SIG-M5 treated with dmso at 0.1 percent for 504 hours (cell line): Measurements from ENCODE around the gene KCNQ4.

Experiments
- DNase-seq: peaks from one replicate; lab custom pipeline; 2025; ENCODE audit not compliant: unreplicated experiment; lab: John Stamatoyannopoulos, UW

KCNQ4 gene

DNA sequence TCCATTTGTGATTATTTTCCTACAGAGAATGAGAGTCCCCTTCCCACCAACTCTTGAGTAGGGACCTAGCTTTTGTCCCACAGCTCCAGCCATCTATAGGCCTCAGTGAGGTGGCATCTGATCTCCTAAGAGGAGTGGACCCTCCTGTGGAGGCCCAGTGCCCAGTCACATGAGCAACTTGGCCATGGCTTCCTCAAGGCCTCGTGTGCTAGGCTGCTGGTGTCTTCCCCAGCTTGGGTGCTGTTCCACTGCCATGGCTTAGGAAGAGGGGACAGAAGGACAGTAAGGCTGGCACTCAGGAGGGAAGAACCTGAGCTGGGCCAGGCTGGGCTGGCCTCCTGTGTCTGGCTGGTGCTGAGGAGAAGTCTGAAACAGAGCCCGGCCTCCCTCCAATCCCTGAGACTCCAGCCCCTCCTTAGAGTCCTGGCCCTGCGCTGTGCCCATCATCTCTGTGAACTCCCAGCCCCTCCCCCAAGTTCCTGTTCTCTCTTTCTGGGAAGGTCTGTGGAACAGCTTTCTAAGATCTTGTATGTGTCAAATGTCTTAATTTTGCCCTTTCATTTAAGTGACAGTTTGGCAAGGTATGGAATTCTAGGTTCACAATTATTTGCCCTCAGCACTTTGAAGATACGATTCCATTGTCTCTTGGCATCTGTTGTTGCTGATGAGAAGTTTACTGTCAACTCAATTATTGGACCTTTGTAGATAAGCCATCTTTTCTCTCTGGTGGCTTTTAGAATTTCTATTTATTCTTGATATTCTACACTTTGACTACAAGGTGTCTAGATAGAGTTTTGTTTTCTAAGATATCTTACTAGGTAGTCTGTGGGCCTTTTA lies 7.1 kb upstream of the KCNQ4 start:
- no peak for DNase-seq

- DNase-seq = no peak
Measured at GRCh38 chr1:40777224-40777970, 6.2 kb upstream of the KCNQ4 start.

GRCh38 chr1:40780678-40781607 lies 2.6 kb upstream of the KCNQ4 start:
- no peak for DNase-seq

DNA sequence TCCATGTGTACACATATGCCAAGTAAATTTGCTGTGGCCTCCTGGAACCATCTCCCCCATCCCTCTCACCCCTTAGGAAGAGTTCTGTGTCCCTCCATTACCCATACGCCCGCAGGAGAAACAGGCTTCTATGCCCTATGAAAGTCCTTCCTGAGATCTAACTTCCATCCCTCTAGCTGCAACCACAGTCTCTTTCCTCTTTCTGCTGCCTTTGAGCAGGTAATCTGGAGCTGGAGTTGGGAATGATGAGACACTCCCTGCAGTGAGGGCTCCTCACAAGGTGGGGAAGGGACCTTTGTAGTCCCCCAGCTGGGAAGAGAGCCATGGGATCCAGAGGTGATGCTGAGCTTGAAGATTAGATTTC lies 2.0 kb upstream of the KCNQ4 start:
- DNase-seq = no peak

DNA sequence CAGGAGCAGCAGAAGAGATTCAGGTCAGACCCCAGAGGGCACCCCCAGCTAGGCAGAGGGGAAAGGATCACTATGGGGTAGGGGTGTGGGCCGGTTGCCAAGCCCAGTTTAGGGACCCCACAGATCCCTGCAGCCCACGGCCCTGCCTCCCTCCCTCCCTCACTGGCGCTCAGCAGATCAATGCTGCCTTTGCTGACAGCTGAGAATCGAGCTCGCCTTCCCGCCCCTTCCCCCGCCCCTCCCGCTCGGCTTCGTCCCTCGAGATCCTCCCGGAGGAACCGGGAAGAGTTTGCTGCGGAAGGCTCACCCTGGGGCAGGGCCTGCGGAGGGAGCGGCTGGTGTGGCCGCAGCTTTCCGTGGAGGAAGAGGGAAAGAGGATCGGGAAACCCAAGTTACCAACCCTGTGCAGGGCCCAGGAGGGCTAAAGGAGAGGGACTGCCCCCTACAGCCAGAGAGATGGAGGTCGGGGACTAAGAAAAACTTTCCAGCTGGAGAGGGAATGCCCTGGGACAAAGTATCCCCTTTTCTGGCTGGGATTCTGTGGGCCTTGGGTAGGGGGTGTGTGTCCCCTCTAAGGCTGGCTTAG lies 1.1 kb upstream of the KCNQ4 start:
- no peak for DNase-seq

GRCh38 chr1:40784141-40784770 lies 669 bp downstream of the KCNQ4 start:
- DNase-seq = no peak

GRCh38 chr1:40784771-40785151 lies 1.2 kb downstream of the KCNQ4 start:
- no peak for DNase-seq

DNA sequence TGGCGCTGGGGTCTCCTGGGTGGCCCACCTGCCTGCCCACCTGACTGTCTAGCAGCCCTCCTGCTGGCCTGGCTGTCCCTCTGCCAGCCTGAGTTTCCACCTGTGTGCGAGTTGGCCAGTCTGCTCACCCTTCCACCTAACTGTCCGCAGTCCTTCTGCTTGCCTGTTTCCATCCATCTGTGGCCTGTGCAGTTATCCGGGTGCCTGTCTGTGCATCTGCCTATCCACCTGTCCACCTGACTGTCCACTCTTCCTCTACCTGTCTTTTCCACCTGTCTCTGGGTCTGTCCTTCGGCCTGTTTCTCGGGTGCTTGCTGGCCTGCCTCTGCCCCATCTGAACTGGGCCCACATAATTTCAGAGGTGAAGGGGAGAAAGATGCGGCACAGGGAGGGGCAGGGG lies 1.9 kb downstream of the KCNQ4 start:
- DNase-seq = no peak

DNA sequence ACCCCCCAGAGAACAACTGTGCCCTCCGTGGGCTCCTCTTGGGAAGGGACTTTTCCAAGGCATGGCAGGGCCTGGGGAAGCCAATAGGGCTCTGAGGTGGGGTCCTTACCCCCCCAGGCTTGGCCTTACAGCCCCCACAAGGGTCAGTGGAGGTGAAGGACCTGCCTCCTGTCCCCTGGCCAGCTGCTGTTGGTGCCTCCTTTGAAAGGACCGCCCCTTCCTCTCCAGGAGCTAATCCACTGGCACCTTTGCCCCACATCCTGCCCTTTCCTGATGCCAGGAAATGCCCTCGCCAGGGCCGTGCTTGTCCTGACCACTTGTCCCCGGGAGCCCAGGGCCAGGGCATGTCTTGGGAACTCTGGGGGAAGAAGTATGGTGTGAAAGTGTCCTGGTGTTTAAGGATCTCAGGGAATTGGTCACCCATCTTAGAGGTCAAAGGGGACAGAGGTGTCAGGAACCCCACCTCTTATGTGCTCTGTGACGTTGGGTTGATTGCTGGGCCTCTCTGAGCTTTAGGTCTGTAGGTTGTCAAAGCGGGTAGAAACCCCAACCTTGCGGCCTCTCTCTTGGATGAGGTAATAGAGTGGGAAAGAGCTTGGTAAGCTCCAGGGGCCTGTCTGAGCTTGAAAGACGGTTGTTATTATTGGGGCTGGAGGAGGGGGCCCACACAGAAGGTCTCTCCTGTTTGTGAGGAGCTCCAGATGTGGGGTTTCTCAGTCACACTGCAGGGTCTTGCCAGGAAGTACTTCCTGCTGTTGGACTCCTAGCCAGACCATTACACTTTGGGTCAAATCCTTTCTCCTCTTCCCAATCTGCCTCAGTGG lies 2.8 kb downstream of the KCNQ4 start:
- no peak for DNase-seq

- DNase-seq = no peak
Measured at GRCh38 chr1:40786995-40787705, 3.6 kb downstream of the KCNQ4 start.

DNA sequence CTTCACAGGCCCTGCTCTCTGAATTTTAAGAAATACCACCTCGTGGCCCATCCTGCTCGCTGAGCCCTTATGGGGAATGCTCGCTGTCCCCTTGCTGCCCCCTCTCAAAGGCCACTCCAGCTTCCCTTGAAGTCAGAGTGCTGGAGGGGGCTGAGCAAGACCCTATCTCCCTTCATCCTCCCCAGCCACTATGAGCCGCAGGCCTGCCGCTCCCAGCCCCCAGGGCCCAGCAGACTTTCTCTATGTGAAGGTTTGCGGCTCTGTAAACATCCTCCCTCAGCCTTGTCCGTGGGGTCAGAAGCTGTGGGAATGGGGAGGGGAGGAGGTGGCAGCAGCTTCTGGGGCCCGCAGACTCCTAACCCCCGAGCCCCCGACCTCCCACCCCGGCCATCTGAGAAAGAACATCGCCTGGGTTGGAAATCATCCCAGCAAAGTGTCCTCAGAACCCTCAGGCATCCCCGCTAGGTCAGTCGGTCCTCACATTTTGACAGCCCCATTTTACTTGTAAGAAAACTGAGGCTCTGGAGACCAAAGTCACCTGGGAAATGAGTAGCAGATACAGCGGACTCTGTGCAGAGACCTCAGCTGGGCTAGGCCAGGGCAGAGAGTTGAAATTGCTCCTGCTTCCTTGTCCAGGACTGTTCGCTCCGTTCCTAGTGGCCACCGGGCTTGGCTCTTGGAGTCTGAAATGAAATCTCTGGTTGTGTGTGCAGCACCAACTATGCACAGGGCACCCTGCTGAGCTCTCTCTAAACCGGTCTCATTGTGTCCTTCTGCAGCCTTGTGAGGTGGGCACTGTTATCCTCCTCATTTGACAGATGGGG lies 4.4 kb downstream of the KCNQ4 start:
- no peak for DNase-seq

DNA sequence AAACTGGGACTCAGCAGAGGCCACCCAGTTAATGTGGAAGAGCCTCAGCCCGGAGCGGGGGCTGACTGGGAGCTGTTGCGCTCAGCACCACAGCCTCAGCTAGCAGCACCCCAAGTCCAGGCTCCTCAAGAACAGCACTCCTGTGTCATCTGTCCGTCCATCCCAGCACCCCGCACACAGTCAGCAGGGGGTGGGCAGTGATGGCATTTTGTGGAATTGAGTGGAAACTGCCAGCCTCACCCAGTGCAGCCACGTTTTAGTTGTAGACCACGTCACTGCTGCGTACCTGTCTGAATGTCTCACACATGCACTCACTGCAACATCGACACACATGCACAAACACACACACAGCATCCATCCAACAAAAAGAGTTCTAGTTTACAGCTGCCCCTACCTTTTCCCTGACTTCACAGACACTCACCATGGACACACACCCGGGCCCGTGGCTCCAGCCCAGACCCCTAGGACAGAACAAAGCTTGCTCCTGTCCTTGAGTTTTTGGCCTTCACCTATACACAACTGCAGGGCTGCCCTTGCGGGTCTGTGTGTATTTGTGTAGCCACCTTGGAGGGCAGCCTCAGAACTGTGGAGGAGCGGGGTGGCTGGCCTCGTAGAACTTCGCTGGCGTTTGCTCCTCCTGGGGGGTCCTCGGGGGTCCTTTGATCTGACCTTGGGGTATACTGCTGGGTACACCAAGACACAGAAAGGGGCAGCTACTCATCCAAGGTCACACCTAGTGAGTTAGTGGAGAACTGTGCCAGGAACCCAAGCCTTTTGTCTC lies 5.2 kb downstream of the KCNQ4 start:
- DNase-seq = no peak

GRCh38 chr1:40789342-40789598 lies 5.7 kb downstream of the KCNQ4 start:
- DNase-seq = no peak

- no peak for DNase-seq
Measured at GRCh38 chr1:40789661-40790430, 6.3 kb downstream of the KCNQ4 start.

- DNase-seq = no peak
Measured at GRCh38 chr1:40792036-40792435, 8.4 kb downstream of the KCNQ4 start.

DNA sequence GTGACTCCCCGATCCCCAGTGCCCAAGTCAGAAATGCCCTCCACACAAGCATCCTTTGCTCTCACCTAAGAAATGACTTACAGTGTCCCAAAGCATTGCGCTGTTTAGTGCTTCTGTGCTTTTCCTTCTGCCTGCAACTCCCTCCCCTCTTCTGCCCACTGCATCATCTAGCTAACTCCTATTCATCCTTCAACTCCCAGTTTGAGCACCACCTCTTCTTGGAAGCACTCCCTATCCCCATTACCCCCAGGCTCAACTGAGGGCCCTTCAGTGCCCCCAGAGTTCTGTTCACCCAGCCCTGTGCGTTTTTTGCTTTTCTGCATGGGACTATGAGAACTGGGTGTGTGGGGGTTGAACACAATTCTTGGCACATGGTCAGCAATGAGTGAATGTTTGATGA lies 10.0 kb downstream of the KCNQ4 start:
- DNase-seq = no peak

GRCh38 chr1:40794048-40794447 lies 10.5 kb downstream of the KCNQ4 start:
- DNase-seq = no peak
